SU-DHL-6 (cell line): ENCODE measurements around the gene TREML4.

ENCODE experiments used
- CTCF ChIP-seq: fragments of 200-600 bp; sonication (generic); IDR thresholded peaks from one replicate; pipeline ENCODE4 v1.5.1; 2017; ENCODE audit warnings: antibody characterized with exemption, mild to moderate bottlenecking, low read length, moderate library complexity; ENCODE audit not compliant: insufficient read depth, poor library complexity, severe bottlenecking
- EZH2phosphoT487 ChIP-seq: fragments of 200-600 bp; sonication (generic), shearing (Covaris generic); conservative IDR thresholded peaks from 2 replicates; pipeline ENCODE4 v1.6.1; 2018; ENCODE audit warnings: mild to moderate bottlenecking, antibody characterized with exemption, low read length, moderate library complexity, mixed read lengths

- no peak for TF ChIP-seq CTCF
- no peak for TF ChIP-seq EZH2phosphoT487
Observed at GRCh38 chr6:41194386-41194785, 33.8 kb upstream of the TREML4 start.
